ENCODE results near the gene AZIN2. TPM values are rescaled to one million over a fixed set of nuclear protein-coding genes. Genes with fewer than 3 reads are reported as not detected.

AZIN2 gene
- total and polyA plus RNA-seq, 9 of the 15 experiments (the other 6 are each of a cell fraction or from before 2014, with no cell fraction given), result 0.06 to 0.91 (median 0.42) TPM; not detected in 2

GRCh38 chr1:33036526-33037503 is 44.1 kb upstream of the AZIN2 start, which contains the start of gene AK2 (continued):
- TF ChIP-seq CREB3 (tag; conservative IDR thresholded peaks at IDR 0.05; ENCODE audit: low read depth), result no peak
- TF ChIP-seq BRF2 (IDR thresholded peaks at IDR 0.05; ENCODE audit: borderline replicate concordance, insufficient read depth, insufficient read length), result no peak
- TF ChIP-seq ZNF444 (CRISPR knock-in tag; IDR thresholded peaks at IDR 0.05), result no peak
- TF ChIP-seq MBD1 (CRISPR knock-in tag; IDR thresholded peaks at IDR 0.05), result peak; percentile 94
- peak; percentile 99 for TF ChIP-seq GMEB1 (CRISPR knock-in tag; IDR thresholded peaks at IDR 0.05)
- TF ChIP-seq TSHZ1 (CRISPR knock-in tag; IDR thresholded peaks at IDR 0.05), result no peak
- no peak for TF ChIP-seq TFE3 (CRISPR knock-in tag; IDR thresholded peaks at IDR 0.05)
- no peak for TF ChIP-seq MTF1 (CRISPR knock-in tag; IDR thresholded peaks at IDR 0.05; ENCODE audit: borderline replicate concordance)
- TF ChIP-seq ZFP30 (CRISPR knock-in tag; IDR thresholded peaks at IDR 0.05; ENCODE audit: borderline replicate concordance), result no peak
- peak; percentile 96 for TF ChIP-seq E2F8 (IDR thresholded peaks at IDR 0.05; ENCODE audit: low read depth, partially characterized antibody)

Data from K562 (cell line).